ENCODE measurements around the gene ING5. TPM values are rescaled to one million over a fixed set of nuclear protein-coding genes. Genes with fewer than 3 reads are reported as not detected.

Gene ING5
- total and polyA plus RNA-seq, 2 donors (not counting 3 experiments of a cell fraction or from before 2014, with no cell fraction given), result 24.5 to 33.4 TPM

- Histone ChIP-seq H4K20me1 (replicated peaks; ENCODE audit: control insufficient read depth, extremely low read depth, insufficient read depth, low read length) (no peaks in the 10 kb centered on the region), H3K36me3 (ENCODE audit: control insufficient read depth in 2 of 2, extremely low read depth in 1 of 2, insufficient read depth in 2 of 2, low read length in 2 of 2) (peaks cover 2 to 31% of the 10 kb centered on the region in 2 experiments), H3K4me2 (ENCODE audit: insufficient read depth, low read length) (no peak overlapping the region), H3K79me2 (ENCODE audit: control insufficient read depth, insufficient read depth, low read length) (no peaks in the 10 kb centered on the region), H3K9me3 (replicated peaks; ENCODE audit: control insufficient read depth, insufficient read depth, low read length) (no peaks in the 10 kb centered on the region), H3K27me3 (ENCODE audit: control insufficient read depth in 2 of 2, insufficient read depth in 2 of 2, low read length in 2 of 2) (no peaks in the 10 kb centered on the region), H3K4me3 (replicated peaks in 1 of 3; ENCODE audit: insufficient read depth in 1 of 3, low read depth in 1 of 3, low read length in 3 of 3) (no peak overlapping the region), H2AFZ (ENCODE audit: low read depth, low read length) (no peak overlapping the region), H3K27ac (ENCODE audit: insufficient read depth, low read depth, low read length) (no peak overlapping the region), H3K9ac (replicated peaks; ENCODE audit: extremely low read depth, insufficient read depth, low read length) (no peak overlapping the region), H3K9me1 (replicated peaks; ENCODE audit: control insufficient read depth, extremely low read depth, insufficient read depth, low read length) (no peaks in the 10 kb centered on the region), H3K4me1 (ENCODE audit: control insufficient read depth, extremely low read depth, insufficient read depth, low read length) (peaks cover 4% of the 10 kb centered on the region)
- dilution Hi-C loops (cut with MboI; ENCODE audit: extremely low pct_ligation_motif_present, low sequenced_read_pairs) (no loop called here), intact Hi-C loops (cut with micrococcal nuclease) (no loop called here)
- CTCF ChIA-PET, result no interaction called here
- POLR2A ChIA-PET, result no interaction called here
- DNase-seq (ENCODE audit: low read depth, low spot score) (no peak), FAIRE-seq (no peak)
- no TSS peak for BruUV-seq (replicated peaks)
- TF ChIP-seq CTCF (IDR thresholded peaks at IDR 0.05; ENCODE audit: extremely low read depth in 1 of 2, insufficient read depth in 1 of 2, low read depth in 1 of 2, low read length in 2 of 2), result no peak
- no peak for TF ChIP-seq FOS (IDR thresholded peaks at IDR 0.05; ENCODE audit: borderline replicate concordance, insufficient read depth, low read length)
- no peak for TF ChIP-seq JUN (IDR thresholded peaks at IDR 0.05; ENCODE audit: borderline replicate concordance, insufficient read depth, insufficient read length, low read depth)
- no peak for TF ChIP-seq MAX (IDR thresholded peaks at IDR 0.05; ENCODE audit: insufficient read depth, insufficient read length)
- no peak for TF ChIP-seq POLR2A (IDR thresholded peaks at IDR 0.05; ENCODE audit: low read depth, low read length)
- TF ChIP-seq EZH2 (IDR thresholded peaks at IDR 0.05; ENCODE audit: borderline replicate concordance, low read depth, low read length, severe bottlenecking), result no peak
- no peak for TF ChIP-seq GATA2 (IDR thresholded peaks at IDR 0.05; ENCODE audit: insufficient read depth, insufficient read length, low read depth, low read length)
- TF ChIP-seq POLR2AphosphoS5 (IDR thresholded peaks at IDR 0.05; ENCODE audit: insufficient read depth, low read depth, low read length), result no peak
- TF ChIP-seq MYC (IDR thresholded peaks at IDR 0.05; ENCODE audit: low read depth, low read length), result no peak
These were observed 30.2 kb upstream of the ING5 start for GRCh38 chr2:241671457-241672240.

Data from endothelial cell of umbilical vein (primary cell).